Activated naive CD4-positive, alpha-beta T cell treated with anti-CD3 and anti-CD28 coated beads, Interleukin-2, amount 10 ng/mL, durations not matched to agents 7 days and 5 days (primary cell): ENCODE results near the gene ST3GAL4.
A peak's percentile ranks its signal among the peaks of the same experiment; 100 is the strongest.

Experiments used
- CTCF ChIA-PET: fragments of 350-600 bp; sonication (Branson Sonifier 250); formaldehyde crosslinking; loops from one replicate; lab custom pipeline; 2021; ENCODE audit warnings: antibody characterized with exemption; lab: Charles Lee
- DNase-seq: peaks from one replicate; pipeline ENCODE4 v3.0.0-alpha.2; 2020
- H3K27ac Mint-ChIP-seq: one replicate; pipeline ENCODE4 v1.8.0; 2021; ENCODE audit warnings: mild to moderate bottlenecking, moderate library complexity, mixed read lengths
- H3K27me3 Mint-ChIP-seq: one replicate; pipeline ENCODE4 v1.8.0; 2021; ENCODE audit warnings: mild to moderate bottlenecking, mixed read lengths
- H3K36me3 Mint-ChIP-seq: one replicate; pipeline ENCODE4 v1.8.0; 2021; ENCODE audit warnings: mixed read lengths
- H3K4me1 Mint-ChIP-seq: one replicate; pipeline ENCODE4 v1.8.0; 2021; ENCODE audit warnings: mixed read lengths
- H3K4me3 Mint-ChIP-seq: one replicate; pipeline ENCODE4 v1.8.0; 2021; ENCODE audit warnings: mild to moderate bottlenecking, moderate library complexity, mixed read lengths
- H3K9me3 Mint-ChIP-seq: one replicate; pipeline ENCODE4 v1.8.0; 2021; ENCODE audit warnings: mixed read lengths

The ST3GAL4 gene

DNA sequence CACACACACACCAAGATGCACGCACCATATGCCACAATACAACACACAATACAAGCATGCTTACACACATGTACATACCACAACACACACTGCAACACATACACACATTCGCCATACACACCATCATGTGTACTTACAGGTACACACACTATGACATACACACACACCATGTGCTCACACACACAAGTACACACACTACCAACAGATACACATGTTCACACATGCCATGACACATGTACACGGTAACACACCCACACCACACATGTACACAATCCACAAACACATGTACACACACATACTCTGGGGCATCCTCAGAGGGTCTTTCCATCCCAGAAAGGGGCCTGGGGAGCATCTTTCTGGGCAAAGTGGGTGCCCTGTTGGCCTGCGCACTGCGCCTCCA lies 82.2 kb downstream of the ST3GAL4 start:
- Mint-ChIP-seq H3K27me3 (peaks cover 26% of the 10 kb centered on the region), H3K9me3 (no peaks in the 10 kb centered on the region), H3K4me1 (peaks cover 6% of the 10 kb centered on the region), H3K36me3 (no peaks in the 10 kb centered on the region), H3K27ac (no peak overlapping the region), H3K4me3 (no peak overlapping the region)
- no peak for DNase-seq
- CTCF ChIA-PET = no interaction called here

GRCh38 chr11:126438272-126438671 lies 82.8 kb downstream of the ST3GAL4 start:
- no peak for DNase-seq
- Mint-ChIP-seq H3K4me1 (peaks cover 6% of the 10 kb centered on the region), H3K4me3 (no peak overlapping the region), H3K27me3 (peaks cover 31% of the 10 kb centered on the region), H3K27ac (no peak overlapping the region), H3K36me3 (no peaks in the 10 kb centered on the region), H3K9me3 (no peaks in the 10 kb centered on the region)
- CTCF ChIA-PET = no interaction called here

DNA sequence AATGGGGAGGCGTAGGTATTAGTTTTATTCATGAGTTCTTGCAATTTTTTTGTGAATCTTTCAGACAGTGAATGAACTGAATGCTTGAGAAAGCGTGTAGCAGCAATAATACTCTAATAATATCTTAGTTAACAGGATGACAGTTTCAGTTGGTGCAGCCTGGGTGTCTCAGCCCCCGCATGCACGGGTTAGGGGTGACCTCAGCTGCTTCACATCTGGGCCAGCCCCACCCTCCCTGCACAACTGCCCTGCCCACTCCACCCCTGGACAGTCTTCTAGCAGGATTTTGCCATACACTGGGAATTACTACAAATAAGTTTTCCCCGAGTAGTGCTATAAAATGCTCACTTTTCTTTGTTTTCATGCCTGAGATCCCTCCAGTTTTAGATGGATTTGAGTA lies 83.2 kb downstream of the ST3GAL4 start:
- Mint-ChIP-seq H3K4me3 (no peak overlapping the region), H3K36me3 (no peaks in the 10 kb centered on the region), H3K27ac (no peak overlapping the region), H3K4me1 (peaks cover 8% of the 10 kb centered on the region), H3K9me3 (no peaks in the 10 kb centered on the region), H3K27me3 (peaks cover 35% of the 10 kb centered on the region)
- DNase-seq = no peak
- CTCF ChIA-PET = interaction anchor here (1.4 to 8.3 kb wide), 3 partner anchors 10 to 128 kb away, joined by 3 to 190 read pairs (median 30); no protein-coding TSS in a partner anchor

- Mint-ChIP-seq H3K9me3 (no peaks in the 10 kb centered on the region), H3K27me3 (peaks cover 37% of the 10 kb centered on the region), H3K27ac (no peak overlapping the region), H3K36me3 (no peaks in the 10 kb centered on the region), H3K4me1 (peaks cover 8% of the 10 kb centered on the region), H3K4me3 (no peak overlapping the region)
- no peak for DNase-seq
- CTCF ChIA-PET = interaction anchor here (0.8 to 8.3 kb wide), 6 partner anchors 9 to 906 kb away, joined by 3 to 190 read pairs (median 4); no protein-coding TSS in a partner anchor
Measured at GRCh38 chr11:126440276-126440675, 84.8 kb downstream of the ST3GAL4 start.

DNA sequence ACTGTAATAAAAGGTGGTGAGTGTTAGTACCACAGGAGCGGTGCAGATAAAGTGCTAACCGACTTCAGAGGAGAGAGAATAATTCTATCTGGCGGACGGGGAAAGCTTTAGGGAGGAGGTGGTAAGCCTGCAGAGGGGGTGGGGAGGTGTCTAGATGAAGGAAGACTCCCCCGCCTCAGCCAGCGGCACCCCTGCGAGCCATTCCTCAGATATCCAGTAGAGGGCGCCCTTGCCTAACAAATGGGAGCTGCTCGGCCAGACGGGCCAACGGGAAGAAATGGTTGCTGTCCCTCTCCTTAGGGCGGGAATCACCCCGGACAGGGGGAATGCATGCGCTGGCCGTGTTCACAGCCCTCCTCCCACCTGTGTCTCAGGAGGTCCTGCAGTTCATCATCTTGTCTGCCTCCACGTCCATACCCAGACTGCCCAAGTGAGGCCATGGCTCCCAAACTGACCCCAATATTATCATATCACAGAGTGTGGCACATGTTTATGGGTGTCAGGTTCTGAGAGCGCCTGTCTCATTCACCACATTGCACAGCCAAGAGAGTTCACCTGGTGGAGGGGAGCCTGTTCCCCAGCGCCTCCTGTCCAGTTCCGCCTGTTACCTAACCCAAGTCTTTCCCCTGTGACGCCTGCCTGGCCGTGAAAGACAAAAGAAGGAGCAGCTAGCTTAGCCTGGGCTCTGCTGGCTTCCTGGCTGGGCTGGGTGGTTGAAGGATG lies 85.5 kb downstream of the ST3GAL4 start:
- CTCF ChIA-PET = interaction anchor here (0.8 to 8.3 kb wide), 6 partner anchors 10 to 549 kb away, joined by 3 to 190 read pairs (median 6); no protein-coding TSS in a partner anchor
- no peaks in the 10 kb centered on the region for H3K9me3 Mint-ChIP-seq
- no peak overlapping the region for H3K27ac Mint-ChIP-seq
- DNase-seq = peak; percentile 80
- H3K27me3 Mint-ChIP-seq = peaks cover 37% of the 10 kb centered on the region
- H3K4me1 Mint-ChIP-seq = peaks cover 8% of the 10 kb centered on the region
- no peak overlapping the region for H3K4me3 Mint-ChIP-seq
- H3K36me3 Mint-ChIP-seq = no peaks in the 10 kb centered on the region

DNA sequence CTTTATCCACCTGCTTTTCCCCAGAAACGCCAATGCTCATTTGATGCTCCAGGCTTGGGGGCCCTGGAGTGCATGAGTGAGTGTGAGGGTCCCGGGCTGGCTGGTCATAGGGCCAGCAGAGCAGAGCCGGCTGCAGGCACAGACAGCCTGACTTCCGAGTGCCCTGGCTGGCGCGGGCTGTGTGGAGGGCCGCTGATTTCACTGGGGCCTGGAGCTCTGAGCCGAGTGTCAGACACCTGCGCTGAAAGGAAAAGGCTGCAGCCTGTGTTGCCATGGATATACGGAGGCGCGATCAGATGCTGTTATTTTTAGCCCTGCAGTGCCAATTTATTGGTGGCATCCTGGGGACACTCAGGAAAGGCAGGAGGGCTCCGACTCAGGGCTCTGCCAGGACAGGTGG lies 87.6 kb downstream of the ST3GAL4 start:
- Mint-ChIP-seq H3K9me3 (no peaks in the 10 kb centered on the region), H3K4me1 (peaks cover 8% of the 10 kb centered on the region), H3K4me3 (no peak overlapping the region), H3K27ac (no peak overlapping the region), H3K36me3 (no peaks in the 10 kb centered on the region), H3K27me3 (peaks cover 37% of the 10 kb centered on the region)
- DNase-seq = no peak
- CTCF ChIA-PET = interaction anchor here (1.1 to 8.3 kb wide), 5 partner anchors 12 to 547 kb away, joined by 3 to 190 read pairs (median 7); no protein-coding TSS in a partner anchor

GRCh38 chr11:126444072-126444471 lies 88.6 kb downstream of the ST3GAL4 start:
- H3K27ac Mint-ChIP-seq = no peak overlapping the region
- no peak overlapping the region for H3K4me3 Mint-ChIP-seq
- no peaks in the 10 kb centered on the region for H3K9me3 Mint-ChIP-seq
- H3K36me3 Mint-ChIP-seq = no peaks in the 10 kb centered on the region
- peaks cover 37% of the 10 kb centered on the region for H3K27me3 Mint-ChIP-seq
- no peak for DNase-seq
- CTCF ChIA-PET = interaction anchor here (1.2 to 8.3 kb wide), 4 partner anchors 10 to 137 kb away, joined by 3 to 190 read pairs (median 16); no protein-coding TSS in a partner anchor
- H3K4me1 Mint-ChIP-seq = peaks cover 8% of the 10 kb centered on the region

DNA sequence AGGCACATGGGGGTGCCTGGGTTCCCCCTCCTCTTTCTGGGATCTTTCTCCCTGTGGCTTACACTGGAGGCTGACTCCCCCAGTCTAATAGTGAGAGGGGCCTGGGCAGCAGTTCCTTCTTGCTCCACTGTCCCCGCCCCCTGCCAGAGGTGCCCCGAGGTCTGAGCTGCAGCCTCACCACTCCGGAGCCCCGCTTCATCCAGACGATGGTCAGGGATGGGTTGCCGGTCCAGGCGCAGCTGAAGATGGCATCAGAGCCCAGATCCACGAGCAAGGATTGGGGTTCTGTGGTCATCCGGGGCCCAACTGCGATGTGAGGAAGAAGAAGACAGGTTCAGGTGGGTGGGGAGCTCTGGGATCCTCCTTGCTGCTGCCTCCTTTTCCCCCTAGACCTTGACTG lies 91.1 kb downstream of the ST3GAL4 start:
- H3K27me3 Mint-ChIP-seq = peaks cover 20% of the 10 kb centered on the region
- H3K9me3 Mint-ChIP-seq = peaks cover 17% of the 10 kb centered on the region
- H3K27ac Mint-ChIP-seq = no peak overlapping the region
- DNase-seq = no peak
- CTCF ChIA-PET = interaction anchor here (8.3 kb wide), 1 partner anchor 36 kb away, joined by 190 read pairs; no protein-coding TSS in a partner anchor
- H3K4me3 Mint-ChIP-seq = no peak overlapping the region
- H3K36me3 Mint-ChIP-seq = peaks cover 3% of the 10 kb centered on the region
- peaks cover 3% of the 10 kb centered on the region for H3K4me1 Mint-ChIP-seq

GRCh38 chr11:126450198-126450597 lies 94.7 kb downstream of the ST3GAL4 start:
- Mint-ChIP-seq H3K4me1 (peaks cover 3% of the 10 kb centered on the region), H3K27ac (no peak overlapping the region), H3K4me3 (no peak overlapping the region), H3K27me3 (peaks cover 4% of the 10 kb centered on the region), H3K9me3 (peaks cover 21% of the 10 kb centered on the region), H3K36me3 (peaks cover 3% of the 10 kb centered on the region)
- CTCF ChIA-PET = no interaction called here
- DNase-seq = no peak

DNA sequence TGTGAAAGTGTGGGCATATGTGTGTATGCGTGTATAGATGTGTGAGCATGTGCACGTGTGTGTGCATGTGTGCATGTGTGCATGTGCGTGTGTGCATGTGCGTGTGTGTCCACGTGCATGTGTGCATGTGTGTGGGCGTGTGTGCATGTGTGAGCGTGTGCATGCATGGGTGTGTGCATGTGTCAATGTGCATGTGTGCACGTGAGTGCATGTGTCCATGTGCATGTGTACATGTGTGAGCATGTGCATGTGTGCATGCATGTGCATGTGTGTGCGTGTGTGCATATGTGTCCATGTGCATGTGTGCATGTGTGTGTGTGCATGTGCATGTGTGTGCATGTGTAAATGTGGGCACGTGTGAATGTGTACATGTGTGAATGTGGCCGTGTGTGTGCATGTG lies 95.3 kb downstream of the ST3GAL4 start:
- no peak for DNase-seq
- H3K27me3 Mint-ChIP-seq = peaks cover 4% of the 10 kb centered on the region
- peaks cover 21% of the 10 kb centered on the region for H3K9me3 Mint-ChIP-seq
- H3K4me1 Mint-ChIP-seq = peaks cover 3% of the 10 kb centered on the region
- no peak overlapping the region for H3K27ac Mint-ChIP-seq
- H3K4me3 Mint-ChIP-seq = no peak overlapping the region
- CTCF ChIA-PET = no interaction called here
- peaks cover 3% of the 10 kb centered on the region for H3K36me3 Mint-ChIP-seq

GRCh38 chr11:126451211-126451802 lies 95.8 kb downstream of the ST3GAL4 start:
- peaks cover 21% of the 10 kb centered on the region for H3K9me3 Mint-ChIP-seq
- H3K4me3 Mint-ChIP-seq = no peak overlapping the region
- peaks cover 3% of the 10 kb centered on the region for H3K36me3 Mint-ChIP-seq
- CTCF ChIA-PET = interaction anchor here (1.2 kb wide), 1 partner anchor 14 kb away, joined by 3 read pairs; no protein-coding TSS in a partner anchor
- H3K4me1 Mint-ChIP-seq = peaks cover 3% of the 10 kb centered on the region
- DNase-seq = no peak
- peaks cover 4% of the 10 kb centered on the region for H3K27me3 Mint-ChIP-seq
- H3K27ac Mint-ChIP-seq = no peak overlapping the region

DNA sequence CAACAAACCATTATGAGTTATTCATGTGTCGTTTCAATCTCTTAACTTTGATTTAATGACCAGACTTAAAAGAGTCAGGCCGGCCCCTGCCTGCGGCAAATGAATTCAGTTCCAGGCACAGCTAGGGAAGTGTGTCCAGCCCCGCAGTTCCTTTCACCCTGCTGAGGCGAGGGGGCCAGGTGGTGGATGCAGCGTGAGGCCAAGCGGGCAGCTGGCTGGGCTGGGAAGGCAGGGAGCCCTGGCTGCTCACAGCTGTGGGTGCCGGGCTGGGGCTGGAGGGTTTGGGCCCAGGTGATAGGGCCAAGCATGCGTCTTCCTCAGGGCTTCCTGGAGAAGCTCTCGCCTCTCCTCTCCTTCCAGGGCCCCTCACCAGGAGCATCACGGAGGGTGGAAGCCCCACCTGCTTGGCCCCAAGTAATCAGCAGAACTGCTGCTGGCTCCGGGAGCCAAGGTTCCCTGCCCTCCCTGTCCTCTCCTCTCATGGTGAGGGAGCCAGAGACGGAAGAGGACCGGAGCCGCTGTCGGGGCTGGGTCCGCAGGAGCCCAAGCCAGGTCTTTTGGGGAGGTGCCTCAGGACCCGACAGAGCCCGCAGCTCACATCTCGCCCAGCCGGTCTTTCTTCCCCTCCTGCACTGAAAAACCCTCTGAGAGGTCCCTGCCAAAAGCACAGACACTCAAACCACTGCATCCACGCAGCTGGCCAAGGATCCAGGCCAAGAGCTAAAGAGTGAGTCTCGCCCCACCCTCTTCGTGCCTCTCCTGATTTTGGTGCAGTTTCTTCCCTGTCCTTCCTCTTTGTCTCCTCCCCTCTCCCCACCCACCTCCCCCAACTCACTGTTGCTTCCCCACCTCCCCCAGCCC lies 97.0 kb downstream of the ST3GAL4 start:
- CTCF ChIA-PET = interaction anchor here (1.2 to 1.3 kb wide), 2 partner anchors 12 to 13 kb away, joined by 3 read pairs; no protein-coding TSS in a partner anchor
- H3K36me3 Mint-ChIP-seq = peaks cover 3% of the 10 kb centered on the region

GRCh38 chr11:126456089-126456488 lies 100.6 kb downstream of the ST3GAL4 start:
- no peak for DNase-seq
- Mint-ChIP-seq H3K36me3 (no peaks in the 10 kb centered on the region), H3K4me3 (no peak overlapping the region), H3K9me3 (peaks cover 9% of the 10 kb centered on the region), H3K27me3 (peaks cover 20% of the 10 kb centered on the region), H3K27ac (no peak overlapping the region), H3K4me1 (peaks cover 3% of the 10 kb centered on the region)
- CTCF ChIA-PET = no interaction called here

More for the DNA sequence above, 97.0 kb downstream of the ST3GAL4 start:
- Mint-ChIP-seq H3K4me1 (peaks cover 3% of the 10 kb centered on the region), H3K9me3 (peaks cover 21% of the 10 kb centered on the region), H3K4me3 (no peak overlapping the region), H3K27ac (no peak overlapping the region), H3K27me3 (peaks cover 4% of the 10 kb centered on the region)
- no peak for DNase-seq
